ENCODE measurements around the gene OR10A7. TPM values are rescaled to one million over a fixed set of nuclear protein-coding genes. Genes with fewer than 3 reads are reported as not detected.

The OR10A7 gene
- total RNA-seq, 2 experiments from 2014 or later, result not detected

- ATAC-seq (ENCODE audit: low read depth) (no peak), DNase-seq (no peak)
- H3K4me3 Mint-ChIP-seq, result no peak overlapping the region
- H3K27me3 Mint-ChIP-seq, result peaks cover 14% of the 10 kb centered on the region
- POLR2A ChIA-PET, result no interaction called here
- no peaks in the 10 kb centered on the region for H3K36me3 Mint-ChIP-seq
- no peak overlapping the region for H3K27ac Mint-ChIP-seq
- H3K4me1 Mint-ChIP-seq, result no peaks in the 10 kb centered on the region
- H3K9me3 Mint-ChIP-seq, result no peaks in the 10 kb centered on the region
These were observed 36.0 kb downstream of the OR10A7 start for GRCh38 chr12:55256831-55257230.

GRCh38 chr12:55258303-55258702, 37.5 kb downstream of the OR10A7 start:
- ATAC-seq (ENCODE audit: low read depth) (no peak), DNase-seq (no peak)
- H3K36me3 Mint-ChIP-seq, result no peaks in the 10 kb centered on the region
- no peak overlapping the region for H3K4me3 Mint-ChIP-seq
- POLR2A ChIA-PET, result no interaction called here
- peaks cover 12% of the 10 kb centered on the region for H3K27me3 Mint-ChIP-seq
- H3K4me1 Mint-ChIP-seq, result no peaks in the 10 kb centered on the region
- H3K27ac Mint-ChIP-seq, result no peak overlapping the region
- H3K9me3 Mint-ChIP-seq, result no peaks in the 10 kb centered on the region

Other genes starting within 250 kb of the OR10A7 start
- gene TESPA1, start 236.3 kb upstream of the OR10A7 start, total RNA-seq, result 100 to 1,000 TPM; 105 to 112 TPM
- not detected for gene NEUROD4, start 201.1 kb upstream of the OR10A7 start, total RNA-seq
- gene OR9K2, start 94.6 kb upstream of the OR10A7 start, total RNA-seq, result not detected
- not detected for gene OR6C74, start 23.6 kb downstream of the OR10A7 start, total RNA-seq
- gene OR6C6, start 75.5 kb downstream of the OR10A7 start, total RNA-seq, result not detected
- not detected for gene OR6C1, start 93.3 kb downstream of the OR10A7 start, total RNA-seq
- not detected for gene OR6C3, start 109.7 kb downstream of the OR10A7 start, total RNA-seq
- not detected for gene OR6C75, start 141.9 kb downstream of the OR10A7 start, total RNA-seq
- not detected for gene OR6C65, start 179.5 kb downstream of the OR10A7 start, total RNA-seq
- gene OR6C76, start 205.2 kb downstream of the OR10A7 start, total RNA-seq, result not detected
- gene OR6C2, start 223.1 kb downstream of the OR10A7 start, total RNA-seq, result not detected
- gene OR6C70, start 249.1 kb downstream of the OR10A7 start, total RNA-seq, result not detected